Measurements from ENCODE around the gene ACOT8.
"Not testable (repeated sequence)": the region's sequence is repeated elsewhere in the genome, so short reads cannot be mapped to it uniquely, and the experiment has no call there.

ACOT8 gene

GRCh38 chr20:45874576-45874975 lies 17.4 kb upstream of the ACOT8 start:
- TF ChIP-seq, protein P1, sequence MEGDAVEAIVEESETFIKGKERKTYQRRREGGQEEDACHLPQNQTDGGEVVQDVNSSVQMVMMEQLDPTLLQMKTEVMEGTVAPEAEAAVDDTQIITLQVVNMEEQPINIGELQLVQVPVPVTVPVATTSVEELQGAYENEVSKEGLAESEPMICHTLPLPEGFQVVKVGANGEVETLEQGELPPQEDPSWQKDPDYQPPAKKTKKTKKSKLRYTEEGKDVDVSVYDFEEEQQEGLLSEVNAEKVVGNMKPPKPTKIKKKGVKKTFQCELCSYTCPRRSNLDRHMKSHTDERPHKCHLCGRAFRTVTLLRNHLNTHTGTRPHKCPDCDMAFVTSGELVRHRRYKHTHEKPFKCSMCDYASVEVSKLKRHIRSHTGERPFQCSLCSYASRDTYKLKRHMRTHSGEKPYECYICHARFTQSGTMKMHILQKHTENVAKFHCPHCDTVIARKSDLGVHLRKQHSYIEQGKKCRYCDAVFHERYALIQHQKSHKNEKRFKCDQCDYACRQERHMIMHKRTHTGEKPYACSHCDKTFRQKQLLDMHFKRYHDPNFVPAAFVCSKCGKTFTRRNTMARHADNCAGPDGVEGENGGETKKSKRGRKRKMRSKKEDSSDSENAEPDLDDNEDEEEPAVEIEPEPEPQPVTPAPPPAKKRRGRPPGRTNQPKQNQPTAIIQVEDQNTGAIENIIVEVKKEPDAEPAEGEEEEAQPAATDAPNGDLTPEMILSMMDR (IDR thresholded peaks at IDR 0.05; ENCODE audit: extremely low read depth, insufficient read depth, missing control alignments): no peak
- no peak for DNase-seq (ENCODE audit: low spot score)
- in situ Hi-C loops (cut with MboI; ENCODE audit: low pct_unique_long_range_greater_than_20kb, low sequenced_read_pairs, unreplicated experiment): no loop called here

GRCh38 chr20:45874104-45874481 lies 16.9 kb upstream of the ACOT8 start:
- in situ Hi-C loops (cut with MboI; ENCODE audit: low pct_unique_long_range_greater_than_20kb, low sequenced_read_pairs, unreplicated experiment); DNase-seq (ENCODE audit: low spot score): not testable (repeated sequence)

DNA sequence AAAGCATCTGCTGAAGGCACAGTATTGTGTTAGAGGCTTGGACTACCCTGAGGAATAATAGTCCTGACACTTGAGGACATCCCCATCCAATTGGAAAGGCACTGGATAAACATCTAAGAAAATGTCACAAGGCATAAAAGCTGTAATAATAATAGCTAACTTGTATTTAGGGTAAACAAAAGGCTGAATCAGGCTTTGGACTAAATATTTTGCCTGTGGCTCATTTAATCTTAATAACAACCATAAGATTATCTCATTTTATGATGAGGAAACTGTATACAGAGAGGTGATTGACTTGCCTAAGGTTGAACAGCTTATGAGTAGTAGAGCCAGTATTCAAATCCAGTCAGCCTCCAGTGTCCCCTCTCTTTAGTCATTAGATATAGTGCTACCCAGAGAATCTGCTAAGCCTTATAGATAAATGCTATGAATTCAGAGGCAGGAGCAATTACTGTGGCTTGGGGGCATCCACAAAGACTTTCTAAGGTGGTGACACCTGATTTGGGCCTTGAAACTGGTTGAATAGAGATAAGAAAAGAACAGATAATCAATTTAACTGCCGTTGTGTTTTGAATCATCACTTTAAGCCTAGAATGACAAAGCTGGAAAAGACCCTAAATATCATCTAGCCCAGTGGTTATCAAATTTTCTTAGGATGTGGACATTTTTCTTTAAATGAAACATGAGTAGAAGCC lies 16.4 kb upstream of the ACOT8 start:
- TF ChIP-seq, protein P1 (IDR thresholded peaks at IDR 0.05; ENCODE audit: extremely low read depth, insufficient read depth, missing control alignments): no peak
- in situ Hi-C loops (cut with MboI; ENCODE audit: low pct_unique_long_range_greater_than_20kb, low sequenced_read_pairs, unreplicated experiment): no loop called here
- DNase-seq (ENCODE audit: low spot score): no peak

DNA sequence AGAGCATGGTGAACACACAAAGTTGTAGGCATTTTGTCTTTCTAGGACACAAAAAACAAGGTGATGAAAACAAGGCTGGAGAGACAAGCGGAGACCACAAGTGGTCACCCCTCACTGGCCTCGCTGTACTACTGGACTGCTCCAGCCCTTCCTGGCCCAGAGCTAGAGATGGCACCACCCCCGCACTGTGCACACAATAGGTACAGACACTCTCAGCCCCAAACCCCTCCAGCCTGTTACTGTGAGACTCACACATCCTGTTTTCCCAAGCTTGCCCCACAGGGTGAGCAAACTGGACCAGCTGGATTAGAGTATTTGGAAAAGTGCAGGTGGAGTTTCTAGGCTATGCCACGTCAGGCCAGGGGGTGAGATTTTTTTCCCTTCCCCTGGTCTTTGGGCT lies 15.4 kb upstream of the ACOT8 start:
- no peak for DNase-seq (ENCODE audit: low spot score)
- in situ Hi-C loops (cut with MboI; ENCODE audit: low pct_unique_long_range_greater_than_20kb, low sequenced_read_pairs, unreplicated experiment): no loop called here
- TF ChIP-seq, protein P1 (IDR thresholded peaks at IDR 0.05; ENCODE audit: extremely low read depth, insufficient read depth, missing control alignments): no peak

GRCh38 chr20:45867819-45868176 lies 10.6 kb upstream of the ACOT8 start:
- TF ChIP-seq, protein P1 (IDR thresholded peaks at IDR 0.05; ENCODE audit: extremely low read depth, insufficient read depth, missing control alignments): no peak
- DNase-seq (ENCODE audit: low spot score): no peak
- in situ Hi-C loops (cut with MboI; ENCODE audit: low pct_unique_long_range_greater_than_20kb, low sequenced_read_pairs, unreplicated experiment): no loop called here

DNA sequence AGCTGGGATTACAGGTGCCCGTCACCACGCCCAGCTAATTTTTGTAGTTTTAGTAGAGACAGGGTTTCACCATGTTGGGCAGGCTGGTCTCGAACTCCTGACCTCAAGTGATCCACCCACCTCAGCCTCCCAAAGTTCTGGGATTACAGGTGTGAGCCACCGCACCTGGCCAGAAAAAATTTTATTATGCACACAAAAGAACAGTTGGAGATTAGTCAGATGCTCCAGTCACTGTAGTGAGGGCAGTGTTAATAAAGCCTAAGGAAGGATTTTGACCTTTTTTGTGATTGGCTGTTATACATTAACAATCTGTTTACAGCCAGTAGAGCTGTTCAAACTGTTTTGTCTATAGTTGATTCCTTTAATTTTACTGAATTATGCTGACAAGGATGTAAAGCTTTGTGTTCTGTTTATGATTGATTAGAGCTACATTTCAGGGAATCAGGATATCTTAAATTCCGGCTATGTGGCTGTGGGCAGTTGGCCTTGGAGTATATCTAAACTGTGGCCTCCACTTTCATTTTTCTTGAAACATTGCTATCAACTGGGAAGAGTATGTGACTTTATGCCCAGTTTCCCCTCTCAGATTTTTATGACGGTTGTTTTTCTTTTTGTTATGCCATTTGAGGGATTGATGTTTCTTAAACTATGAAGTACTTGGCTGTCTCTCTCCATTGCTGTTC lies 10.1 kb upstream of the ACOT8 start:
- DNase-seq (ENCODE audit: low spot score): no peak
- in situ Hi-C loops (cut with MboI; ENCODE audit: low pct_unique_long_range_greater_than_20kb, low sequenced_read_pairs, unreplicated experiment): no loop called here
- TF ChIP-seq, protein P1 (IDR thresholded peaks at IDR 0.05; ENCODE audit: extremely low read depth, insufficient read depth, missing control alignments): no peak

- in situ Hi-C loops (cut with MboI; ENCODE audit: low pct_unique_long_range_greater_than_20kb, low sequenced_read_pairs, unreplicated experiment): no loop called here
- TF ChIP-seq, protein P1 (IDR thresholded peaks at IDR 0.05; ENCODE audit: extremely low read depth, insufficient read depth, missing control alignments): no peak
Observed at GRCh38 chr20:45866454-45866853, 9.3 kb upstream of the ACOT8 start.

More at GRCh38 chr20:45866454-45866853, 9.3 kb upstream of the ACOT8 start:
- no peak for DNase-seq (ENCODE audit: low spot score)
